Body of pancreas (tissue), 4 donors: ENCODE data around the gene SAPCD2. TPM values are rescaled to one million over a fixed set of nuclear protein-coding genes. Genes with fewer than 3 reads are reported as not detected.

ENCODE experiments used
- ATAC-seq: fragments of 150-250 bp; one replicate; pipeline ENCODE4 v1.9.1; 2016
- DNase-seq, 4 donors: peaks; one replicate each; pipeline ENCODE4 v3.0.0-alpha.2; 2019
- H3K27ac ChIP-seq, 4 donors: fragments of 200-600 bp; sonication (generic); 1 replicate in 3 of 4; 2 replicates in 1 of 4; pipeline versions ENCODE4 v1.5.1 to v1.6.1; 2016 to 2019; ENCODE audit warnings: mild to moderate bottlenecking in 1 of 4, mixed read lengths in 1 of 4, moderate library complexity in 1 of 4
- H3K27me3 ChIP-seq, 2 donors: fragments of 200-600 bp; sonication (generic); one replicate each; pipeline ENCODE4 v1.6.0; 2016; ENCODE audit warnings: mild to moderate bottlenecking in 1 of 2
- H3K36me3 ChIP-seq, 2 donors: fragments of 200-600 bp; sonication (generic); replicated peaks in 1 of 2; 2 replicates each; pipeline ENCODE4 v1.5.1; 2016; ENCODE audit warnings: low read depth in 2 of 2; ENCODE audit not compliant: insufficient read depth in 1 of 2
- H3K4me1 ChIP-seq: fragments of 200-600 bp; sonication (generic); one replicate; pipeline ENCODE4 v1.6.0; 2016
- H3K4me3 ChIP-seq, 2 donors: fragments of 200-600 bp; sonication (generic); 1 replicate in 1 of 2; 2 replicates in 1 of 2; pipeline ENCODE4 v1.5.1; 2016 to 2019
- H3K9me3 ChIP-seq, 3 donors: fragments of 200-600 bp; sonication (generic); 1 replicate in 2 of 3; 2 replicates in 1 of 3; pipeline ENCODE4 v1.5.1; 2016
- CTCF ChIP-seq, 7 experiments: fragments of 450-650 bp in 4 of 7; fragments of 200-600 bp in 3 of 7; sonication (generic) in 3 of 7; IDR thresholded peaks; one replicate each; pipeline ENCODE4 v1.5.1; 2016 to 2019; ENCODE audit warnings: antibody characterized with exemption in 7 of 7
- POLR2A ChIP-seq, 3 donors: fragments of 450-650 bp; IDR thresholded peaks; one replicate each; pipeline ENCODE4 v1.6.1; 2016; ENCODE audit warnings: antibody characterized with exemption in 3 of 3, mild to moderate bottlenecking in 2 of 3
- WGBS, 2 donors: methylation state at CpG; one replicate each; pipeline ENCODE4 v1.1.5; 2017; 5-methylcytosine and 5-hydroxymethylcytosine counted together
- intact Hi-C: fragments of 100-400 bp; cut with DNase I; formaldehyde crosslinking; loops from one replicate; pipeline ENCODE4 v1.15.1; 2023
- total RNA-seq, 2 donors: library from RNA; depleted of rRNA; stranded (reverse); fragments of >200 nt; gene quantifications; one replicate each; pipeline ENCODE4 v1.1.0, GENCODE V29; 2016

Gene SAPCD2
- total RNA-seq, 2 donors from 2014 or later = 0.66 to 0.78 TPM

GRCh38 chr9:137052998-137053943, 17.1 kb downstream of the SAPCD2 start:
- H3K27me3 ChIP-seq = no peaks in the 10 kb centered on the region
- ATAC-seq (peak; percentile 41), DNase-seq (no peak)
- intact Hi-C loops = no loop called here
- WGBS, 2 donors = 17 to 70% methylated on average over 2 to 59 of the region's 71 CpGs
- TF ChIP-seq POLR2A (IDR thresholded peaks at IDR 0.05) (no peak), CTCF (IDR thresholded peaks at IDR 0.05) (no peak)
- peak overlapping the region in 1 of 2 donors; percentile 1 for H3K4me3 ChIP-seq
- H3K9me3 ChIP-seq = no peaks in the 10 kb centered on the region
- peaks cover 40% of the 10 kb centered on the region for H3K4me1 ChIP-seq
- H3K27ac ChIP-seq = peak overlapping the region in 3 of 4 donors; percentile 19 to 81 (median 69)
- no peaks in the 10 kb centered on the region for H3K36me3 ChIP-seq

- intact Hi-C loops = no loop called here
- no peak overlapping the region for H3K27ac ChIP-seq
- H3K4me1 ChIP-seq = peaks cover 40% of the 10 kb centered on the region
- no peak for ATAC-seq
- H3K27me3 ChIP-seq = no peaks in the 10 kb centered on the region
- no peaks in the 10 kb centered on the region for H3K9me3 ChIP-seq
- H3K36me3 ChIP-seq = no peaks in the 10 kb centered on the region
- no peak overlapping the region for H3K4me3 ChIP-seq
- DNase-seq = no peak
- WGBS, 2 donors = 60 to 83% methylated on average over 1 to 7 of the region's 8 CpGs
- TF ChIP-seq POLR2A (IDR thresholded peaks at IDR 0.05) = no peak
- TF ChIP-seq CTCF (IDR thresholded peaks at IDR 0.05) = no peak
Observed at GRCh38 chr9:137052293-137052692, 18.1 kb downstream of the SAPCD2 start.

GRCh38 chr9:137051145-137051724, 19.1 kb downstream of the SAPCD2 start:
- Histone ChIP-seq H3K4me1 (peaks cover 47% of the 10 kb centered on the region), H3K4me3 (no peak overlapping the region), H3K9me3 (no peaks in the 10 kb centered on the region), H3K36me3 (no peaks in the 10 kb centered on the region), H3K27ac (no peak overlapping the region), H3K27me3 (no peaks in the 10 kb centered on the region)
- WGBS, 2 donors = 91% methylated on average over 17 of the region's 17 CpGs; no CpG with 5 or more reads in 1 of the 2 donors
- no peak for TF ChIP-seq POLR2A (IDR thresholded peaks at IDR 0.05)
- intact Hi-C loops = no loop called here
- ATAC-seq (no peak), DNase-seq (no peak)

GRCh38 chr9:137050570-137050969, 19.8 kb downstream of the SAPCD2 start:
- no peaks in the 10 kb centered on the region for H3K27me3 ChIP-seq
- DNase-seq (no peak), ATAC-seq (no peak)

More at GRCh38 chr9:137050570-137050969, 19.8 kb downstream of the SAPCD2 start:
- Histone ChIP-seq H3K27ac (no peak overlapping the region), H3K36me3 (no peaks in the 10 kb centered on the region), H3K4me1 (peaks cover 45% of the 10 kb centered on the region), H3K9me3 (no peaks in the 10 kb centered on the region), H3K4me3 (no peak overlapping the region)
- whole genome bisulfite sequencing, 2 donors = 79 to 88% methylated on average over 3 to 5 of the region's 5 CpGs
- TF ChIP-seq CTCF (IDR thresholded peaks at IDR 0.05) (no peak), POLR2A (IDR thresholded peaks at IDR 0.05) (no peak)
- intact Hi-C loops = no loop called here
